ENCODE data around the gene ATP5F1E. TPM values are rescaled to one million over a fixed set of nuclear protein-coding genes. Genes with fewer than 3 reads are reported as not detected.

Gene ATP5F1E
- total RNA-seq, 1 donor from 2014 or later, result 94.4 TPM

DNA sequence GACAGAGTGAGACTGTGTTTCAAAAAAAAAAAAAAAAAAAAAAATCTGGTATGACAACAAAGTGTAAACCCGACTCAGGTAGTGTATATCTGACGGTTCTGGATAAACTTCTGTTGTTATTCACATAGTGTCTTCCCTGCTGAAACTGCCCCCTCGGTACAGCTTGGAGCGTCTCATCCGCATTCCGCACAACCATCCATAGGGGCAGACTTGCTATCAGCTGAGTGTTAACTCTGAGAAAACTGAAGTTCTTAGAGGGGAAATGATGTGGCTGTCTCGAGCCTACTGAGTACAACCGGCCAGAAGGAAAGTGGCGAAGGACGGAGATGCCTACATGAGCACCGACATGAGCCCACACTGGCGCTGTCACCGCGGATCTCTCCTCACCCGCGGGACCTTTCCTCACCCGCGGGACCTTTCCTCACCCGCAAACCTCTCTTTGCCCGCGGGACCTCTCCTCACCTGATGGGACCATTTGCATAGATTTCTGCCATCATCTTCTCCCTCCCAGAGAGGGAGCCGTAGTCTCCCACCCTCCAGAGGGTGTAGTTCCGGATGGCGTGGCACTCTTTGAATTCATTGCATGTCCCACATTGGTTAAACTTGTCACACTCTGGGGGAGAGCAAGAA is 34.9 kb downstream of the ATP5F1E start:
- no peak overlapping the region for H3K4me3 Mint-ChIP-seq (ENCODE audit: unreplicated experiment)
- TF ChIP-seq EZH2 (IDR thresholded peaks at IDR 0.05; ENCODE audit: insufficient read depth, low read length), result no peak
- TF ChIP-seq, protein P1, sequence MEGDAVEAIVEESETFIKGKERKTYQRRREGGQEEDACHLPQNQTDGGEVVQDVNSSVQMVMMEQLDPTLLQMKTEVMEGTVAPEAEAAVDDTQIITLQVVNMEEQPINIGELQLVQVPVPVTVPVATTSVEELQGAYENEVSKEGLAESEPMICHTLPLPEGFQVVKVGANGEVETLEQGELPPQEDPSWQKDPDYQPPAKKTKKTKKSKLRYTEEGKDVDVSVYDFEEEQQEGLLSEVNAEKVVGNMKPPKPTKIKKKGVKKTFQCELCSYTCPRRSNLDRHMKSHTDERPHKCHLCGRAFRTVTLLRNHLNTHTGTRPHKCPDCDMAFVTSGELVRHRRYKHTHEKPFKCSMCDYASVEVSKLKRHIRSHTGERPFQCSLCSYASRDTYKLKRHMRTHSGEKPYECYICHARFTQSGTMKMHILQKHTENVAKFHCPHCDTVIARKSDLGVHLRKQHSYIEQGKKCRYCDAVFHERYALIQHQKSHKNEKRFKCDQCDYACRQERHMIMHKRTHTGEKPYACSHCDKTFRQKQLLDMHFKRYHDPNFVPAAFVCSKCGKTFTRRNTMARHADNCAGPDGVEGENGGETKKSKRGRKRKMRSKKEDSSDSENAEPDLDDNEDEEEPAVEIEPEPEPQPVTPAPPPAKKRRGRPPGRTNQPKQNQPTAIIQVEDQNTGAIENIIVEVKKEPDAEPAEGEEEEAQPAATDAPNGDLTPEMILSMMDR (IDR thresholded peaks at IDR 0.05; ENCODE audit: insufficient read depth, low read depth, low read length), result no peak

DNA sequence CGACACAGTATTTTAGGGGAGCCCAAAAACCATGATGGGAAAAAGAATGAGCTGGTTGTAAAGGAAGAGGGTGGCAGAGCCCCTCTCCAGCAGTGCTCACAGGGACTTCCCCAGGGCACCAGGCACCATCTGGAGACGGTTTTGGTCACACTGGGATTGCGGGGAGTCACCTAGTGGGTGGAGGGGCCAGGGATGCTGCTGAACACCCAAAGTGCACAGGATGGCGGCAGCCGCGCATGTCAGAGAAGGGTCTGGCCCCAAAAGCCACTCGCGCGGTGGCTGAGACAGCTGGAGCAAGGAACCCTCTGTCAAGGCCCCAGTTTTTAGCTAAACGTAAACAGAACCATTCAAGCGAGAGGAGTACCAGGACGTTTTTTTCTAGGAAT is 35.9 kb downstream of the ATP5F1E start:
- Histone ChIP-seq H3K27ac (ENCODE audit: low read depth, low read length) (no peak overlapping the region), H4K20me1 (ENCODE audit: insufficient read depth, low read length) (peaks cover 3% of the 10 kb centered on the region), H3K36me3 (ENCODE audit: insufficient read depth, low read length) (peaks cover 50% of the 10 kb centered on the region), H3K27me3 (ENCODE audit: insufficient read depth, low read length) (no peaks in the 10 kb centered on the region), H3K9ac (ENCODE audit: low read length) (no peak overlapping the region), H3K9me3 (ENCODE audit: insufficient read depth, low read depth, low read length) (no peaks in the 10 kb centered on the region), H3K4me2 (ENCODE audit: low read length) (no peak overlapping the region), H3K4me3 (ENCODE audit: insufficient read depth, low read depth, low read length) (no peak overlapping the region), H3K79me2 (ENCODE audit: insufficient read depth, low read length) (no peaks in the 10 kb centered on the region), H2AFZ (ENCODE audit: low read depth, low read length) (no peak overlapping the region), H3K4me1 (ENCODE audit: insufficient read depth, low read length) (no peaks in the 10 kb centered on the region)
- no peaks in the 10 kb centered on the region for H3K27me3 Mint-ChIP-seq (ENCODE audit: low read depth, unreplicated experiment)
- FAIRE-seq, result no peak
- peaks cover 5% of the 10 kb centered on the region for H3K4me1 Mint-ChIP-seq (ENCODE audit: low read depth, unreplicated experiment)
- TF ChIP-seq, protein P1 (IDR thresholded peaks at IDR 0.05; ENCODE audit: insufficient read depth, low read depth, low read length), result no peak
- no peak for DNase-seq (ENCODE audit: low read depth)
- H3K27ac Mint-ChIP-seq (ENCODE audit: unreplicated experiment), result no peak overlapping the region
- no peak overlapping the region for H3K4me3 Mint-ChIP-seq (ENCODE audit: unreplicated experiment)
- H3K9me3 Mint-ChIP-seq (ENCODE audit: unreplicated experiment), result no peaks in the 10 kb centered on the region
- peaks cover 18% of the 10 kb centered on the region for H3K36me3 Mint-ChIP-seq (ENCODE audit: low read depth, unreplicated experiment)

More for the DNA sequence above, 34.9 kb downstream of the ATP5F1E start:
- peaks cover 5% of the 10 kb centered on the region for H3K4me1 Mint-ChIP-seq (ENCODE audit: low read depth, unreplicated experiment)
- DNase-seq (ENCODE audit: low read depth) (no peak), FAIRE-seq (no peak)
- peaks cover 40% of the 10 kb centered on the region for H3K36me3 ChIP-seq (ENCODE audit: insufficient read depth, low read length)
- H3K9me3 Mint-ChIP-seq (ENCODE audit: unreplicated experiment), result no peaks in the 10 kb centered on the region
- H3K27me3 ChIP-seq (ENCODE audit: insufficient read depth, low read length), result no peaks in the 10 kb centered on the region
- no peak overlapping the region for H3K27ac Mint-ChIP-seq (ENCODE audit: unreplicated experiment)
- H3K79me2 ChIP-seq (ENCODE audit: insufficient read depth, low read length), result no peaks in the 10 kb centered on the region
- no peaks in the 10 kb centered on the region for H3K4me1 ChIP-seq (ENCODE audit: insufficient read depth, low read length)
- H4K20me1 ChIP-seq (ENCODE audit: insufficient read depth, low read length), result peaks cover 3% of the 10 kb centered on the region
- no peak overlapping the region for H3K4me2 ChIP-seq (ENCODE audit: low read length)
- no peaks in the 10 kb centered on the region for H3K27me3 Mint-ChIP-seq (ENCODE audit: low read depth, unreplicated experiment)
- H3K27ac ChIP-seq (ENCODE audit: low read depth, low read length), result no peak overlapping the region
- H3K36me3 Mint-ChIP-seq (ENCODE audit: low read depth, unreplicated experiment), result peaks cover 21% of the 10 kb centered on the region
- H3K9me3 ChIP-seq (ENCODE audit: insufficient read depth, low read depth, low read length), result no peaks in the 10 kb centered on the region
- H3K4me3 ChIP-seq (ENCODE audit: insufficient read depth, low read depth, low read length), result no peak overlapping the region
- no peak overlapping the region for H2AFZ ChIP-seq (ENCODE audit: low read depth, low read length)
- no peak overlapping the region for H3K9ac ChIP-seq (ENCODE audit: low read length)

DNA sequence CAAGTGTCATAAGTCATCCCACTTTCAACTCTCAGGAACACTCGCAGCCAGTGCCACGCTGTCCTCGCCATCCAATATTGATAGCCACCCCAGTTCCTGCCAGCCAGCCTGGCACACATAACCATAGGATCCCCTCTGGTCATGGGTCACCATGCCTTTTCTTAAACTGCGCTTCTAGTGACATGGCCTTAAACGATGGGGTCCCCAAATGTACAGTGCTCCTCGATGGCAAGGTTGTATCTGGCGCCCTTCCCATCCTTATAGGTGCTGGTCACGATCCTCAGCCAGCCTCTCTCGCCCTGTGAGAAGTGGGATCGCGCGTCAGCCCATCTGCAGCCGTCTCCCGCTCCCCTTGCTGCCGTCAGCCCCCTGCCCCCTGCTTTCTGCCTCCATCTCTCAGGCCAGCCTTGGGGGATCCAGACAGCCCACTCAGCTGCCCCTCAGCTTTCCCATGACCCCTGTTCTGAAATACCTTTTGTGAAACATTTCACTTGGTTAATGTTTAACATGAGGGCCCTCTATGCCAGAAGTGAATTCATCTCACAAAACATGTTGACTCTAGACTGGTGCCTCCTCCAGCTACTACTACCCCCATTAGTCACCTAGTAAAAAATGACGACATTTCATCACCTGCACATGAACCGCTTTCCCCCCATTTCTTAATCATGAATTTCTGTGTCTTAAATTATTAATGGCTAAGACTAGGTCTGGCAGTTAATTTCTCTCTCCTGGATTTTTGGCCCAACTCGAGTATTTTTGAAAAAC is 36.5 kb downstream of the ATP5F1E start:
- TF ChIP-seq, protein P1 (IDR thresholded peaks at IDR 0.05; ENCODE audit: insufficient read depth, low read depth, low read length), result no peak
- no peak for TF ChIP-seq EZH2 (IDR thresholded peaks at IDR 0.05; ENCODE audit: insufficient read depth, low read length)
- Histone ChIP-seq H2AFZ (ENCODE audit: low read depth, low read length) (no peak overlapping the region), H3K36me3 (ENCODE audit: insufficient read depth, low read length) (peaks cover 56% of the 10 kb centered on the region), H3K9ac (ENCODE audit: low read length) (no peak overlapping the region), H3K27ac (ENCODE audit: low read depth, low read length) (no peak overlapping the region), H3K4me1 (ENCODE audit: insufficient read depth, low read length) (no peaks in the 10 kb centered on the region), H3K27me3 (ENCODE audit: insufficient read depth, low read length) (no peaks in the 10 kb centered on the region), H4K20me1 (ENCODE audit: insufficient read depth, low read length) (peaks cover 3% of the 10 kb centered on the region), H3K79me2 (ENCODE audit: insufficient read depth, low read length) (no peaks in the 10 kb centered on the region), H3K4me2 (ENCODE audit: low read length) (no peak overlapping the region), H3K4me3 (ENCODE audit: insufficient read depth, low read depth, low read length) (no peak overlapping the region), H3K9me3 (ENCODE audit: insufficient read depth, low read depth, low read length) (no peaks in the 10 kb centered on the region)
- H3K27me3 Mint-ChIP-seq (ENCODE audit: low read depth, unreplicated experiment), result no peaks in the 10 kb centered on the region
- DNase-seq (ENCODE audit: low read depth) (no peak), FAIRE-seq (no peak)
- peaks cover 18% of the 10 kb centered on the region for H3K36me3 Mint-ChIP-seq (ENCODE audit: low read depth, unreplicated experiment)
- peaks cover 5% of the 10 kb centered on the region for H3K4me1 Mint-ChIP-seq (ENCODE audit: low read depth, unreplicated experiment)
- peak overlapping the region; percentile 48 for H3K27ac Mint-ChIP-seq (ENCODE audit: unreplicated experiment)
- H3K4me3 Mint-ChIP-seq (ENCODE audit: unreplicated experiment), result no peak overlapping the region
- no peaks in the 10 kb centered on the region for H3K9me3 Mint-ChIP-seq (ENCODE audit: unreplicated experiment)

Data from astrocyte (in vitro differentiated cells and primary cell).